PFSK-1 (cell line): ENCODE data around the gene RAPGEF2.

Source experiments
- FOXP2 ChIP-seq: optimal IDR thresholded peaks from 2 replicates; pipeline ENCODE3; 2011; ENCODE audit warnings: borderline replicate concordance, control low read depth, inconsistent platforms; ENCODE audit not compliant: insufficient read depth; ENCODE audit errors: extremely low read length, extremely low read depth
- POLR2AphosphoS5 ChIP-seq: IDR thresholded peaks from 2 replicates; pipeline ENCODE4 v1.6.1; 2012; ENCODE audit warnings: low read depth, mild to moderate bottlenecking, control low read depth, low read length, moderate library complexity
- REST ChIP-seq, 2 experiments: IDR thresholded peaks; 2 replicates each; pipeline versions ENCODE4 v1.6.1 to v1.8.0; 2011 to 2012; ENCODE audit warnings: low read depth in 2 of 2, low read length in 2 of 2, control low read depth in 1 of 2, inconsistent platforms in 1 of 2, mild to moderate bottlenecking in 1 of 2, moderate library complexity in 1 of 2; ENCODE audit not compliant: insufficient read depth in 1 of 2
- SIN3A ChIP-seq: IDR thresholded peaks from 2 replicates; pipeline ENCODE4 v1.6.1; 2012; ENCODE audit warnings: mild to moderate bottlenecking, low read length, moderate library complexity, borderline replicate concordance; ENCODE audit not compliant: insufficient read depth
- TAF1 ChIP-seq: IDR thresholded peaks from 2 replicates; pipeline ENCODE4 v1.6.1; 2012; ENCODE audit warnings: low read length, control low read depth, borderline replicate concordance; ENCODE audit not compliant: insufficient read depth

RAPGEF2 gene

GRCh38 chr4:159396151-159396550 lies 293.3 kb downstream of the RAPGEF2 start:
- TF ChIP-seq FOXP2 (no peak), SIN3A (no peak), POLR2AphosphoS5 (no peak), TAF1 (no peak), REST (IDR thresholded peaks at IDR 0.05; ENCODE audit: insufficient read depth in 1 of 2, low read depth in 2 of 2, low read length in 2 of 2) (no peak)

GRCh38 chr4:159398236-159398638 lies 295.4 kb downstream of the RAPGEF2 start:
- no peak for TF ChIP-seq FOXP2
- TF ChIP-seq REST (IDR thresholded peaks at IDR 0.05; ENCODE audit: insufficient read depth in 1 of 2, low read depth in 2 of 2, low read length in 2 of 2): no peak
- TF ChIP-seq TAF1: no peak
- no peak for TF ChIP-seq POLR2AphosphoS5
- TF ChIP-seq SIN3A: no peak

GRCh38 chr4:159400558-159401225 lies 297.8 kb downstream of the RAPGEF2 start:
- no peak for TF ChIP-seq POLR2AphosphoS5
- TF ChIP-seq TAF1: no peak
- no peak for TF ChIP-seq FOXP2
- no peak for TF ChIP-seq REST (IDR thresholded peaks at IDR 0.05; ENCODE audit: insufficient read depth in 1 of 2, low read depth in 2 of 2, low read length in 2 of 2)
- TF ChIP-seq SIN3A: no peak

GRCh38 chr4:159401226-159401712 lies 298.4 kb downstream of the RAPGEF2 start:
- TF ChIP-seq TAF1 (no peak), SIN3A (no peak), REST (IDR thresholded peaks at IDR 0.05; ENCODE audit: insufficient read depth in 1 of 2, low read depth in 2 of 2, low read length in 2 of 2) (no peak), FOXP2 (no peak), POLR2AphosphoS5 (no peak)

- TF ChIP-seq FOXP2 (no peak), SIN3A (no peak), POLR2AphosphoS5 (no peak), REST (IDR thresholded peaks at IDR 0.05; ENCODE audit: insufficient read depth in 1 of 2, low read depth in 2 of 2, low read length in 2 of 2) (no peak), TAF1 (no peak)
Observed at GRCh38 chr4:159401791-159402380, 299.0 kb downstream of the RAPGEF2 start.
